A172 (cell line): ENCODE data around the gene SNRNP200. TPM values are rescaled to one million over a fixed set of nuclear protein-coding genes. Genes with fewer than 3 reads are reported as not detected.

Experiments used
- total RNA-seq: library from RNA; depleted of rRNA; stranded (reverse); fragments of >200 nt; shearing (Covaris generic); gene quantifications from 2 replicates; pipeline ENCODE4 v1.2.3, GENCODE V29; 2014; rRNA removed

SNRNP200 gene
- total RNA-seq, 1 experiment from 2014 or later = 38.5 TPM

Other genes with a start within 250 kb of the SNRNP200 start
- gene ADRA2B, start 189.0 kb downstream of the SNRNP200 start, total RNA-seq = not detected in 2 replicates
- gene ASTL, start 167.0 kb downstream of the SNRNP200 start, total RNA-seq = not detected in 2 replicates
- 0.05 TPM in 1 of 2 replicates, not detected in the other for gene DUSP2, start 160.1 kb downstream of the SNRNP200 start, total RNA-seq
- 191 and 196 TPM in 2 replicates for gene STARD7, start 96.7 kb downstream of the SNRNP200 start, total RNA-seq
- gene TMEM127, start 39.5 kb downstream of the SNRNP200 start, total RNA-seq = 35.0 and 37.8 TPM in 2 replicates
- gene CIAO1, start 39.3 kb downstream of the SNRNP200 start, total RNA-seq = 118 and 119 TPM in 2 replicates
- not detected in 2 replicates for gene ITPRIPL1, start 19.8 kb upstream of the SNRNP200 start, total RNA-seq
- 48.4 and 56.8 TPM in 2 replicates for gene NCAPH, start 30.2 kb upstream of the SNRNP200 start, total RNA-seq
- 0.45 and 0.93 TPM in 2 replicates for gene NEURL3, start 199.8 kb upstream of the SNRNP200 start, total RNA-seq
- gene ARID5A, start 231.2 kb upstream of the SNRNP200 start, total RNA-seq = 6.9 and 11.2 TPM in 2 replicates